Parathyroid adenoma (tissue), 2 donors: ENCODE results near the gene TNRC6C.

Source experiments
- H2AFZ ChIP-seq: fragments of 300-600 bp; sonication (generic); one replicate; pipeline ENCODE4 v1.7.0; 2017; ENCODE audit warnings: antibody characterized with exemption, mild to moderate bottlenecking
- H3K27ac ChIP-seq: fragments of 300-600 bp; sonication (generic); one replicate; pipeline ENCODE4 v1.7.0; 2017
- H3K27me3 ChIP-seq: fragments of 300-600 bp; sonication (generic); one replicate; pipeline ENCODE4 v1.7.0; 2017; ENCODE audit warnings: low read length; ENCODE audit not compliant: control insufficient read depth, insufficient read depth
- H3K36me3 ChIP-seq: fragments of 300-600 bp; sonication (generic); one replicate; pipeline ENCODE4 v1.7.0; 2017; ENCODE audit warnings: low read length; ENCODE audit not compliant: control insufficient read depth, insufficient read depth
- H3K4me1 ChIP-seq: fragments of 300-600 bp; sonication (generic); one replicate; pipeline ENCODE4 v1.7.0; 2017; ENCODE audit warnings: control low read depth
- H3K4me2 ChIP-seq: fragments of 300-600 bp; sonication (generic); one replicate; pipeline ENCODE4 v1.7.0; 2017; ENCODE audit warnings: low read length
- H3K4me3 ChIP-seq: fragments of 300-600 bp; sonication (generic); one replicate; pipeline ENCODE4 v1.7.0; 2017; ENCODE audit warnings: low read depth, low read length
- H3K79me2 ChIP-seq: fragments of 300-600 bp; sonication (generic); one replicate; pipeline ENCODE4 v1.7.0; 2017; ENCODE audit warnings: control low read depth
- H3K9ac ChIP-seq: fragments of 300-600 bp; sonication (generic); one replicate; pipeline ENCODE4 v1.7.0; 2017; ENCODE audit warnings: mild to moderate bottlenecking
- H3K9me3 ChIP-seq: fragments of 300-600 bp; sonication (generic); one replicate; pipeline ENCODE4 v1.7.0; 2017; ENCODE audit warnings: low read length; ENCODE audit not compliant: control insufficient read depth
- CTCF ChIP-seq: fragments of 300-600 bp; sonication (generic); IDR thresholded peaks from one replicate; pipeline ENCODE4 v1.7.0; 2017; ENCODE audit warnings: antibody characterized with exemption, mild to moderate bottlenecking
- donor health status: primary hyperparathyroidism.

Gene TNRC6C

GRCh38 chr17:78151514-78152008 lies 193.1 kb downstream of the TNRC6C start:
- Histone ChIP-seq H2AFZ (no peak overlapping the region), H3K79me2 (no peaks in the 10 kb centered on the region), H3K27me3 (no peaks in the 10 kb centered on the region), H3K9ac (no peak overlapping the region), H3K4me3 (no peak overlapping the region), H3K27ac (no peak overlapping the region), H3K4me1 (no peaks in the 10 kb centered on the region), H3K4me2 (no peak overlapping the region), H3K36me3 (no peaks in the 10 kb centered on the region), H3K9me3 (no peaks in the 10 kb centered on the region)
- no peak for TF ChIP-seq CTCF

- Histone ChIP-seq H3K4me2 (no peak overlapping the region), H3K9ac (no peak overlapping the region), H3K36me3 (no peaks in the 10 kb centered on the region), H3K79me2 (no peaks in the 10 kb centered on the region), H3K27me3 (no peaks in the 10 kb centered on the region), H3K27ac (no peak overlapping the region), H3K4me1 (no peaks in the 10 kb centered on the region), H2AFZ (no peak overlapping the region), H3K9me3 (no peaks in the 10 kb centered on the region), H3K4me3 (no peak overlapping the region)
- TF ChIP-seq CTCF = no peak
These were observed 196.7 kb downstream of the TNRC6C start for GRCh38 chr17:78154903-78155811.
